ENCODE measurements around the gene ABCA8. TPM values are rescaled to one million over a fixed set of nuclear protein-coding genes. Genes with fewer than 3 reads are reported as not detected.

ABCA8 gene
- total and polyA plus RNA-seq, 2 of the 8 experiments (the other 6 are each of a cell fraction or from before 2014, with no cell fraction given): not detected

- DNase-seq (ENCODE audit: low read depth in 1 of 2, low spot score in 2 of 2): no peak
- Histone ChIP-seq H3K27ac (ENCODE audit: low read depth, low read length) (no peak overlapping the region), H3K23me2 (ENCODE audit: low read depth, low read length) (no peaks in the 10 kb centered on the region), H3K79me1 (ENCODE audit: low read depth, low read length) (no peaks in the 10 kb centered on the region), H4K91ac (replicated peaks; ENCODE audit: insufficient read length, low read length) (no peak overlapping the region), H3K9me3 (ENCODE audit: insufficient read depth in 2 of 2, low read depth in 1 of 2, low read length in 1 of 2) (no peaks in the 10 kb centered on the region), H3K27me3 (replicated peaks in 1 of 4; ENCODE audit: control insufficient read depth in 3 of 4, extremely low read depth in 1 of 4, insufficient read depth in 3 of 4, low read length in 3 of 4) (no peaks in the 10 kb centered on the region), H3K36me3 (ENCODE audit: control insufficient read depth in 2 of 4, insufficient read depth in 4 of 4, low read length in 3 of 4) (no peaks in the 10 kb centered on the region), H3K9ac (replicated peaks in 1 of 4; ENCODE audit: extremely low read depth in 1 of 4, low read depth in 3 of 4, low read length in 3 of 4) (no peak overlapping the region), H4K5ac (ENCODE audit: insufficient read length, low read depth, low read length) (no peak overlapping the region), H2BK12ac (ENCODE audit: low read depth, low read length) (no peak overlapping the region), H3K14ac (ENCODE audit: insufficient read length) (no peak overlapping the region), H3K23ac (ENCODE audit: insufficient read length) (no peak overlapping the region), H3K4me3 (ENCODE audit: extremely low read depth in 1 of 4, insufficient read depth in 2 of 4, low read depth in 3 of 4, low read length in 4 of 4) (no peak overlapping the region), H2AFZ (ENCODE audit: low read length) (no peak overlapping the region), H3K56ac (replicated peaks; ENCODE audit: insufficient read length, low read depth, low read length) (no peak overlapping the region), H2BK15ac (ENCODE audit: low read length) (no peak overlapping the region), H3K4me1 (replicated peaks in 1 of 4; ENCODE audit: control insufficient read depth in 3 of 4, insufficient read depth in 4 of 4, low read length in 3 of 4) (no peaks in the 10 kb centered on the region), H2BK5ac (ENCODE audit: low read depth, low read length) (no peak overlapping the region), H3K79me2 (ENCODE audit: control insufficient read depth in 1 of 2, insufficient read depth in 2 of 2, low read length in 2 of 2) (no peaks in the 10 kb centered on the region), H4K8ac (ENCODE audit: extremely low read depth, insufficient read depth, low read length) (no peak overlapping the region), H2AK5ac (ENCODE audit: low read depth, low read length) (no peak overlapping the region), H4K20me1 (replicated peaks in 1 of 2; ENCODE audit: control insufficient read depth in 1 of 2, insufficient read depth in 2 of 2, low read length in 2 of 2) (no peaks in the 10 kb centered on the region), H3K4ac (replicated peaks; ENCODE audit: insufficient read length, low read depth, low read length) (no peak overlapping the region), H2BK20ac (ENCODE audit: low read length) (no peak overlapping the region), H2BK120ac (replicated peaks; ENCODE audit: low read depth, low read length) (no peak overlapping the region), H3K18ac (ENCODE audit: extremely low read depth, low read length) (no peak overlapping the region), H3K4me2 (ENCODE audit: insufficient read depth in 1 of 2, low read depth in 2 of 2, low read length in 2 of 2) (no peak overlapping the region)
- ChIA-PET CTCF (ENCODE audit: partially characterized antibody) (interaction anchor here (0.6 to 1.0 kb wide), 3 partner anchors 10 to 655 kb away, joined by 3 read pairs; no protein-coding TSS in a partner anchor), POLR2A (ENCODE audit: partially characterized antibody) (no interaction called here)
- FAIRE-seq: no peak
- WGBS, 2 experiments (ENCODE audit: extremely low coverage in 1 of 2, insufficient coverage in 1 of 2, insufficient read length in 1 of 2, insufficient replicate concordance in 2 of 2, low coverage in 1 of 2, low lambda C conversion rate in 2 of 2, missing lambda C conversion rate in 1 of 2): 78% methylated on average over 3 of the region's 3 CpGs; no CpG with 5 or more reads in 1 of the 2 experiments
- TF ChIP-seq HDAC2 (IDR thresholded peaks at IDR 0.05; ENCODE audit: borderline replicate concordance in 1 of 2, low read depth in 2 of 2, low read length in 2 of 2) (no peak), SUZ12 (IDR thresholded peaks at IDR 0.05; ENCODE audit: low read length) (no peak), GABPA (IDR thresholded peaks at IDR 0.05; ENCODE audit: borderline replicate concordance, insufficient read depth, low read length) (no peak), TBP (IDR thresholded peaks at IDR 0.05; ENCODE audit: low read depth, low read length) (no peak), POLR2A (IDR thresholded peaks at IDR 0.05; ENCODE audit: control extremely low read depth in 1 of 2, low read depth in 2 of 2, low read length in 2 of 2) (no peak)
Observed at GRCh38 chr17:68868708-68869107, 86.5 kb downstream of the ABCA8 start.
